B cell (primary cell): ENCODE measurements around the gene UGT2B28. TPM values are rescaled to one million over a fixed set of nuclear protein-coding genes. Genes with fewer than 3 reads are reported as not detected.
"Not testable (repeated sequence)": the region's sequence is repeated elsewhere in the genome, so short reads cannot be mapped to it uniquely, and the experiment has no call there.

ENCODE experiments used
- ATAC-seq: fragments of 200-7000 bp; cut with Tn5 transposase; one replicate; pipeline ENCODE4 v1.10.0; 2021; ENCODE audit warnings: low read depth, mild to moderate bottlenecking, moderate number of reproducible peaks, moderate library complexity
- CTCF ChIA-PET: fragments of 350-600 bp; sonication (Branson Sonifier 250); formaldehyde crosslinking; loops from one replicate; lab custom pipeline; 2021; ENCODE audit warnings: antibody characterized with exemption, inconsistent platforms; lab: Charles Lee
- POLR2A ChIA-PET: fragments of 350-600 bp; sonication (Branson Sonifier 250); formaldehyde crosslinking; loops from one replicate; lab custom pipeline; 2021; ENCODE audit warnings: antibody characterized with exemption; lab: Charles Lee
- DNase-seq: peaks from one replicate; pipeline ENCODE4 v3.0.0; 2013
- H2AFZ ChIP-seq: 2 replicates; pipeline ENCODE4 v1.6.1; 2012; ENCODE audit warnings: mild to moderate bottlenecking, low read depth, low read length; ENCODE audit not compliant: insufficient read depth, poor library complexity, severe bottlenecking
- H3K27ac ChIP-seq, 2 donors: 1 replicate in 1 of 2; 2 replicates in 1 of 2; pipeline ENCODE4 v1.5.1; 2012 to 2013; ENCODE audit warnings: low read length in 2 of 2, mild to moderate bottlenecking in 2 of 2, moderate library complexity in 1 of 2
- H3K27me3 ChIP-seq, 4 experiments: fragments of 200-600 bp in 1 of 4; sonication (generic) in 1 of 4; replicated peaks in 1 of 4; 1 replicate in 2 of 4; 2 replicates in 2 of 4; pipeline versions ENCODE4 v1.6.1 to v1.7.0; 2013 to 2016; ENCODE audit warnings: low read length in 3 of 4, mild to moderate bottlenecking in 2 of 4, mixed read lengths in 1 of 4, moderate library complexity in 1 of 4; ENCODE audit not compliant: insufficient read depth in 4 of 4, control insufficient read depth in 3 of 4; ENCODE audit errors: control extremely low read depth in 1 of 4
- H3K36me3 ChIP-seq, 2 experiments: replicated peaks in 1 of 2; 1 replicate in 1 of 2; 2 replicates in 1 of 2; pipeline versions ENCODE4 v1.6.1 to v1.7.1; 2013; ENCODE audit warnings: low read length in 1 of 2; ENCODE audit not compliant: insufficient read depth in 2 of 2, control insufficient read depth in 1 of 2; ENCODE audit errors: control extremely low read depth in 1 of 2, extremely low read depth in 1 of 2
- H3K4me1 ChIP-seq, 2 donors: fragments of 200-600 bp in 1 of 2; sonication (generic) in 1 of 2; 1 replicate in 1 of 2; 2 replicates in 1 of 2; pipeline versions ENCODE4 v1.5.1 to v1.6.1; 2013 to 2017; ENCODE audit warnings: low read length in 2 of 2; ENCODE audit not compliant: control insufficient read depth in 2 of 2, insufficient read depth in 2 of 2
- H3K4me2 ChIP-seq: replicated peaks from 2 replicates; pipeline ENCODE3; 2012; ENCODE audit warnings: mild to moderate bottlenecking, low read depth, low read length; ENCODE audit not compliant: poor library complexity, severe bottlenecking
- H3K4me3 ChIP-seq, 5 experiments: fragments of 200-600 bp in 1 of 5; sonication (generic) in 1 of 5; 1 replicate in 3 of 5; 2 replicates in 2 of 5; pipeline versions ENCODE4 v1.5.1 to v1.7.0; 2011 to 2016; ENCODE audit warnings: low read length in 4 of 5, mild to moderate bottlenecking in 4 of 5, low read depth in 2 of 5, control low read depth in 1 of 5, moderate library complexity in 1 of 5; ENCODE audit not compliant: insufficient read depth in 1 of 5; ENCODE audit errors: control extremely low read depth in 1 of 5, extremely low read depth in 1 of 5
- H3K79me2 ChIP-seq: fragments of 200-600 bp; sonication (generic); one replicate; pipeline ENCODE4 v1.6.0; 2016; ENCODE audit warnings: low read length; ENCODE audit not compliant: control insufficient read depth, insufficient read depth
- H3K9ac ChIP-seq: fragments of 200-600 bp; sonication (generic); 2 replicates; pipeline ENCODE4 v1.6.1; 2017; ENCODE audit warnings: mild to moderate bottlenecking, low read length, moderate library complexity
- H3K9me3 ChIP-seq, 3 donors: one replicate each; pipeline versions ENCODE4 v1.6.1 to v1.7.1; 2013; ENCODE audit warnings: low read length in 2 of 3; ENCODE audit not compliant: control insufficient read depth in 2 of 3, insufficient read depth in 1 of 3; ENCODE audit errors: control extremely low read depth in 1 of 3
- H4K20me1 ChIP-seq: 2 replicates; pipeline ENCODE4 v1.6.0; 2012; ENCODE audit warnings: mild to moderate bottlenecking, low read length; ENCODE audit not compliant: insufficient read depth, control insufficient read depth, poor library complexity, severe bottlenecking
- H3K27ac Mint-ChIP-seq: one replicate; pipeline ENCODE4 v1.8.0; 2021; ENCODE audit warnings: mixed read lengths
- H3K27me3 Mint-ChIP-seq: one replicate; pipeline ENCODE4 v1.8.0; 2021; ENCODE audit warnings: mixed read lengths
- H3K4me1 Mint-ChIP-seq: one replicate; pipeline ENCODE4 v1.8.0; 2021; ENCODE audit warnings: mixed read lengths
- H3K4me3 Mint-ChIP-seq: one replicate; pipeline ENCODE4 v1.8.0; 2021; ENCODE audit warnings: mixed read lengths
- H3K9me3 Mint-ChIP-seq: one replicate; pipeline ENCODE4 v1.8.0; 2022; ENCODE audit warnings: mixed read lengths; ENCODE audit not compliant: insufficient read depth
- CTCF ChIP-seq: fragments of 200-600 bp; IDR thresholded peaks from one replicate; pipeline ENCODE4 v1.8.0; 2022; ENCODE audit warnings: antibody characterized with exemption, mild to moderate bottlenecking
- EZH2 ChIP-seq: IDR thresholded peaks from 2 replicates; pipeline ENCODE4 v1.6.1; 2012; ENCODE audit warnings: borderline replicate concordance, low read depth, mild to moderate bottlenecking, moderate library complexity, low read length; ENCODE audit not compliant: insufficient read depth, poor library complexity, severe bottlenecking
- WGBS: methylation state at CpG from one replicate; pipeline ENCODE4 v1.1.5; 2013; ENCODE audit warnings: missing lambda C conversion rate; ENCODE audit not compliant: insufficient coverage; 5-methylcytosine and 5-hydroxymethylcytosine counted together
- intact Hi-C: fragments of 100-400 bp; cut with micrococcal nuclease; formaldehyde crosslinking; loops from one replicate; pipeline ENCODE4 v1.10.0; 2022
- polyA plus RNA-seq: library from polyadenylated mRNA; depleted of rRNA; stranded (reverse); fragments of >200 nt; gene quantifications from 2 replicates; pipeline ENCODE4 v1.2.3, GENCODE V29; 2012
- total RNA-seq, 2 donors: library from RNA; stranded (reverse); fragments of 120-200 nt in 1 of 2; gene quantifications; 1 replicate in 1 of 2; 2 replicates in 1 of 2; pipeline versions ENCODE4 v1.2.3 to v1.2.4, GENCODE V29; 2013 to 2022

Gene UGT2B28
- total and polyA plus RNA-seq, 2 donors (not counting 1 experiment from before 2014, with no cell fraction given): not detected

- Mint-ChIP-seq H3K9me3 (peaks cover 3% of the 10 kb centered on the region), H3K27me3 (no peaks in the 10 kb centered on the region), H3K4me1 (no peaks in the 10 kb centered on the region), H3K27ac (no peak overlapping the region), H3K4me3 (no peak overlapping the region)
- CTCF ChIA-PET: no interaction called here
- H3K9me3 ChIP-seq: peaks cover 0 to under 1% (median 0%) of the 10 kb centered on the region in 3 donors
- no peaks in the 10 kb centered on the region for H4K20me1 ChIP-seq
- TF ChIP-seq EZH2 (no peak), CTCF (no peak)
- H3K4me1 ChIP-seq: no peaks in the 10 kb centered on the region
- no peak overlapping the region for H3K4me3 ChIP-seq
- no peak for DNase-seq
- WGBS: 33% methylated on average over 1 of the region's 6 CpGs
- no peak overlapping the region for H3K27ac ChIP-seq
- ATAC-seq: no peak
- H3K9ac ChIP-seq: no peak overlapping the region
- intact Hi-C loops: no loop called here
- POLR2A ChIA-PET: no interaction called here
- no peaks in the 10 kb centered on the region for H3K36me3 ChIP-seq
- no peak overlapping the region for H3K4me2 ChIP-seq
- H3K79me2 ChIP-seq: no peaks in the 10 kb centered on the region
- no peak overlapping the region for H2AFZ ChIP-seq
- no peaks in the 10 kb centered on the region for H3K27me3 ChIP-seq
Measured at GRCh38 chr4:69239557-69240168, 40.6 kb upstream of the UGT2B28 start.

GRCh38 chr4:69240787-69241186 lies 39.5 kb upstream of the UGT2B28 start:
- H3K36me3 ChIP-seq, H3K4me3 Mint-ChIP-seq, H3K4me3 ChIP-seq, H4K20me1 ChIP-seq, H3K9me3 ChIP-seq, H3K27me3 ChIP-seq, H3K4me2 ChIP-seq, intact Hi-C loops, H3K4me1 ChIP-seq, H3K9me3 Mint-ChIP-seq, DNase-seq, CTCF ChIA-PET, H3K79me2 ChIP-seq, H3K27ac Mint-ChIP-seq, POLR2A ChIA-PET, H3K4me1 Mint-ChIP-seq, H2AFZ ChIP-seq, H3K9ac ChIP-seq, H3K27ac ChIP-seq, H3K27me3 Mint-ChIP-seq, ATAC-seq: not testable (repeated sequence)
- WGBS: no CpG with 5 or more reads among the region's 3 CpGs

- WGBS: no CpG with 5 or more reads among the region's 2 CpGs
- H3K9me3 ChIP-seq, H4K20me1 ChIP-seq, H3K9me3 Mint-ChIP-seq, H3K9ac ChIP-seq, H3K79me2 ChIP-seq, H3K27me3 Mint-ChIP-seq, ATAC-seq, H2AFZ ChIP-seq, H3K4me2 ChIP-seq, H3K27ac ChIP-seq, intact Hi-C loops, CTCF ChIA-PET, H3K27me3 ChIP-seq, H3K4me1 ChIP-seq, DNase-seq, H3K4me3 Mint-ChIP-seq, H3K4me3 ChIP-seq, H3K36me3 ChIP-seq, H3K27ac Mint-ChIP-seq, POLR2A ChIA-PET, H3K4me1 Mint-ChIP-seq: not testable (repeated sequence)
Measured at GRCh38 chr4:69241746-69242145, 38.5 kb upstream of the UGT2B28 start.
